ENCODE measurements around the gene PTPRM. TPM values are rescaled to one million over a fixed set of nuclear protein-coding genes. Genes with fewer than 3 reads are reported as not detected.

Gene PTPRM
- total and polyA plus RNA-seq, 9 donors, result 45.6 to 82.0 (median 56.9) TPM

GRCh38 chr18:7696780-7697179 is 129.7 kb downstream of the PTPRM start:
- no peaks in the 10 kb centered on the region for H3K4me1 ChIP-seq (ENCODE audit: insufficient read depth)
- 69 to 79% (median 74%) methylated on average over 3 of the region's 3 CpGs for WGBS, 3 donors
- intact Hi-C loops (cut with DNase I), result no loop called here

DNA sequence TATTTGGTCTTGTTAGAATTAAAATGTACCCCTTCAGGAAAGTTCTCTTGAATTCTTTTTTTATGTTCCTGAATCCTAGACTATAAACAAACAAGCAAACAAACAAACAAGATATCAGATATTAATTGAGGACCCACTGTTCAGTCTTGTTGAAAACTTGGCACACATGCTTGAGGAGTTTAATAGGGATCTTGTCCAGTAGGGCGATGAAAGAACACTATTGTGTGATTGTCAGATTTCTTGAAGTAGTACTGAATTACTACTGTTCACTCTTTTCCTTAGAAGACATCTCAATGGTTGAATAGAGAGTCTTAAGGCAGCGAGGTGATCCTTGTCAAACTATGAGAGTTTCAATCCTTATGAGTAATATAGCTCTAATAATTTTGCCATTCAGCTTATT is 130.2 kb downstream of the PTPRM start:
- Histone ChIP-seq H3K4me3 (no peak overlapping the region), H3K27me3 (no peaks in the 10 kb centered on the region), H3K36me3 (no peaks in the 10 kb centered on the region), H3K27ac (no peak overlapping the region), H3K9me3 (no peaks in the 10 kb centered on the region), H3K4me1 (ENCODE audit: insufficient read depth) (no peaks in the 10 kb centered on the region)
- intact Hi-C loops (cut with DNase I), result no loop called here
- 91 to 98% (median 97%) methylated on average over 2 of the region's 2 CpGs for WGBS, 3 donors
- TF ChIP-seq, protein P1, sequence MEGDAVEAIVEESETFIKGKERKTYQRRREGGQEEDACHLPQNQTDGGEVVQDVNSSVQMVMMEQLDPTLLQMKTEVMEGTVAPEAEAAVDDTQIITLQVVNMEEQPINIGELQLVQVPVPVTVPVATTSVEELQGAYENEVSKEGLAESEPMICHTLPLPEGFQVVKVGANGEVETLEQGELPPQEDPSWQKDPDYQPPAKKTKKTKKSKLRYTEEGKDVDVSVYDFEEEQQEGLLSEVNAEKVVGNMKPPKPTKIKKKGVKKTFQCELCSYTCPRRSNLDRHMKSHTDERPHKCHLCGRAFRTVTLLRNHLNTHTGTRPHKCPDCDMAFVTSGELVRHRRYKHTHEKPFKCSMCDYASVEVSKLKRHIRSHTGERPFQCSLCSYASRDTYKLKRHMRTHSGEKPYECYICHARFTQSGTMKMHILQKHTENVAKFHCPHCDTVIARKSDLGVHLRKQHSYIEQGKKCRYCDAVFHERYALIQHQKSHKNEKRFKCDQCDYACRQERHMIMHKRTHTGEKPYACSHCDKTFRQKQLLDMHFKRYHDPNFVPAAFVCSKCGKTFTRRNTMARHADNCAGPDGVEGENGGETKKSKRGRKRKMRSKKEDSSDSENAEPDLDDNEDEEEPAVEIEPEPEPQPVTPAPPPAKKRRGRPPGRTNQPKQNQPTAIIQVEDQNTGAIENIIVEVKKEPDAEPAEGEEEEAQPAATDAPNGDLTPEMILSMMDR (IDR thresholded peaks at IDR 0.05), result no peak
- no peak for TF ChIP-seq EP300 (IDR thresholded peaks at IDR 0.05)
- no peak for TF ChIP-seq POLR2A (IDR thresholded peaks at IDR 0.05)
- no peak for DNase-seq

More at GRCh38 chr18:7696780-7697179, 129.7 kb downstream of the PTPRM start:
- Histone ChIP-seq H3K27ac (no peak overlapping the region), H3K27me3 (no peaks in the 10 kb centered on the region), H3K36me3 (no peaks in the 10 kb centered on the region), H3K4me3 (no peak overlapping the region), H3K9me3 (no peaks in the 10 kb centered on the region)
- TF ChIP-seq POLR2A (IDR thresholded peaks at IDR 0.05) (no peak), EP300 (IDR thresholded peaks at IDR 0.05) (no peak)
- TF ChIP-seq, protein P1 (IDR thresholded peaks at IDR 0.05), result no peak
- DNase-seq, result no peak

- WGBS, 3 donors, result 96 to 100% (median 98%) methylated on average over 2 of the region's 2 CpGs
- no peak overlapping the region for H3K4me3 ChIP-seq
- intact Hi-C loops (cut with DNase I), result no loop called here
- TF ChIP-seq POLR2A (IDR thresholded peaks at IDR 0.05) (no peak), EP300 (IDR thresholded peaks at IDR 0.05) (no peak)
- TF ChIP-seq, protein P1 (IDR thresholded peaks at IDR 0.05), result no peak
- H3K9me3 ChIP-seq, result no peaks in the 10 kb centered on the region
- no peaks in the 10 kb centered on the region for H3K27me3 ChIP-seq
- no peak overlapping the region for H3K27ac ChIP-seq
- no peak for DNase-seq
- H3K4me1 ChIP-seq (ENCODE audit: insufficient read depth), result no peaks in the 10 kb centered on the region
- H3K36me3 ChIP-seq, result no peaks in the 10 kb centered on the region
Measured at GRCh38 chr18:7711495-7711894, 144.4 kb downstream of the PTPRM start.

DNA sequence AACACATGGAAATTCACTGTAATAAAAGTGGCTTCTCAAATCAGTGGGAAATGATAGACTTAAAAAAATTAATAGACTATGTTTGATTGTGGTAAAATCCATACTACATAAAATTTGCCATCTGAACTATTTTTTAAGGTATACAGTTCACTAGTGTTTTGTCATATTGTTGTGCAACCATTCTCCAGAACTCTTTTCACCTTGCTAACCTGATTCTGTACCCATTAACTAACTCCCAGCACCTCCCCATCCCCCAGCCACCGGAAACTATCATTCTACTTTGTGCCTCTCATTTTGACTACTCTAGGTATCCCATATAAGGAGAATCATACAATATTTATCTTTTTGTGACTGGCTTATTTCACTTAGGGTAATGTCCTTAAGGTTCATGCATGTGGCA is 153.3 kb downstream of the PTPRM start:
- TF ChIP-seq POLR2A (IDR thresholded peaks at IDR 0.05), result no peak
- no peak for TF ChIP-seq EP300 (IDR thresholded peaks at IDR 0.05)
- TF ChIP-seq, protein P1 (IDR thresholded peaks at IDR 0.05), result no peak
- no peak for DNase-seq
- Histone ChIP-seq H3K36me3 (no peaks in the 10 kb centered on the region), H3K4me1 (ENCODE audit: insufficient read depth) (no peaks in the 10 kb centered on the region), H3K27ac (no peak overlapping the region), H3K9me3 (no peaks in the 10 kb centered on the region), H3K27me3 (no peaks in the 10 kb centered on the region), H3K4me3 (no peak overlapping the region)
- 89 to 100% (median 97%) methylated on average over 1 of the region's 1 CpG for WGBS, 3 donors
- intact Hi-C loops (cut with DNase I), result no loop called here

Data from ovary (tissue), 9 donors.